HepG2 (cell line): Measurements from ENCODE around the gene MSI2.

ENCODE experiments used
- BORCS8-MEF2B ChIP-seq: sonication (generic); formaldehyde crosslinking; IDR thresholded peaks from 2 replicates; pipeline ENCODE4 v1.8.0; 2022; ENCODE audit warnings: mild to moderate bottlenecking, missing genetic modification reagents
- CHD2 ChIP-seq: IDR thresholded peaks from 2 replicates; pipeline ENCODE4 v1.6.1; 2011; ENCODE audit warnings: low read depth, low read length, improper control_type of control experiment
- HNRNPH1 ChIP-seq: fragments of 200-400 bp; formaldehyde crosslinking; optimal IDR thresholded peaks from 2 replicates; pipeline ENCODE3; 2017; ENCODE audit warnings: mild to moderate bottlenecking, low read depth, low read length
- ZNF224 ChIP-seq: sonication (generic); formaldehyde crosslinking; IDR thresholded peaks from 2 replicates; pipeline ENCODE4 v1.5.0; 2020; ENCODE audit warnings: mild to moderate bottlenecking, missing genetic modification reagents
- ZNF572 ChIP-seq: sonication (generic); formaldehyde crosslinking; IDR thresholded peaks from 2 replicates; pipeline ENCODE4 v1.5.1; 2020; ENCODE audit warnings: mild to moderate bottlenecking, missing genetic modification reagents
- TF ChIP-seq, protein P1 (sequence below): IDR thresholded peaks from 2 replicates; pipeline ENCODE4 v1.6.1; 2018; ENCODE audit warnings: missing genetic modification reagents

DNA sequence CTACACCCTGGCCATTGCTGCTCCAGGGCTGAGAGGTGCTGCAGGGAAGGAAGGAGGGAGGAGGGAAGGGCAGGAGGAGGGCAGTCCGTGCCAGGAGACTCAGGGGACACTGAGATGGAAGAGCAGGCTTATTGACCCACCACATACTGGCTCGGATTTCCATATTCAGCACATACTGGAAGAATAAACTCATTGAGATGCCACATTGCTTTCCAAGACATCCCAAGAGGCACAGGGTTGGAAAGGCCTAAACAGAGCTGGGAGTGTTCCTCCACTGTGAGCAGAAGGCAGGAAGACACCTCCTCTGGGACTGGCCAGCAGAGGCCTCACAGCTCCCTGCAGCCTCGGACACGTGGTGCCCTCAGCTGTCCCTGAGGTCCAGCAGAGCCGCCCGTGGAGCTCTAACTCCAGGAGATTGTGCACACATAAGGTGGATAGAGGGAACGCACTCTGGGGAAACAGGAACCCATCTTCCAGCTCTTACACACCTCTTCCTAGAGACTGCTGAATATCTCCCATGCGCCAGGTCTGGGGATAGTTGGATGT, 471.4 kb downstream of the MSI2 start:
- TF ChIP-seq HNRNPH1 (no peak), ZNF572 (no peak), CHD2 (no peak), BORCS8-MEF2B (CRISPR knock-in tag) (no peak), ZNF224 (CRISPR knock-in tag) (no peak)
- TF ChIP-seq, protein P1, sequence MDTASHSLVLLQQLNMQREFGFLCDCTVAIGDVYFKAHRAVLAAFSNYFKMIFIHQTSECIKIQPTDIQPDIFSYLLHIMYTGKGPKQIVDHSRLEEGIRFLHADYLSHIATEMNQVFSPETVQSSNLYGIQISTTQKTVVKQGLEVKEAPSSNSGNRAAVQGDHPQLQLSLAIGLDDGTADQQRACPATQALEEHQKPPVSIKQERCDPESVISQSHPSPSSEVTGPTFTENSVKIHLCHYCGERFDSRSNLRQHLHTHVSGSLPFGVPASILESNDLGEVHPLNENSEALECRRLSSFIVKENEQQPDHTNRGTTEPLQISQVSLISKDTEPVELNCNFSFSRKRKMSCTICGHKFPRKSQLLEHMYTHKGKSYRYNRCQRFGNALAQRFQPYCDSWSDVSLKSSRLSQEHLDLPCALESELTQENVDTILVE = no peak
